Choroid plexus epithelial cell (primary cell): ENCODE results near the gene CPNE5.

Experiments used
- DNase-seq: peaks from one replicate; pipeline ENCODE4 v3.0.0-alpha.2; 2010; ENCODE audit warnings: low read depth
- H3K4me3 ChIP-seq: 2 replicates; pipeline ENCODE4 v1.5.1; 2011; ENCODE audit warnings: low read depth, mild to moderate bottlenecking, control low read depth, low read length, moderate library complexity
- TF ChIP-seq, protein P1 (sequence below): conservative IDR thresholded peaks from 2 replicates; pipeline ENCODE4 v1.5.1; 2011; ENCODE audit warnings: low read depth, mild to moderate bottlenecking, control low read depth, inconsistent platforms, low read length, moderate library complexity

The CPNE5 gene

DNA sequence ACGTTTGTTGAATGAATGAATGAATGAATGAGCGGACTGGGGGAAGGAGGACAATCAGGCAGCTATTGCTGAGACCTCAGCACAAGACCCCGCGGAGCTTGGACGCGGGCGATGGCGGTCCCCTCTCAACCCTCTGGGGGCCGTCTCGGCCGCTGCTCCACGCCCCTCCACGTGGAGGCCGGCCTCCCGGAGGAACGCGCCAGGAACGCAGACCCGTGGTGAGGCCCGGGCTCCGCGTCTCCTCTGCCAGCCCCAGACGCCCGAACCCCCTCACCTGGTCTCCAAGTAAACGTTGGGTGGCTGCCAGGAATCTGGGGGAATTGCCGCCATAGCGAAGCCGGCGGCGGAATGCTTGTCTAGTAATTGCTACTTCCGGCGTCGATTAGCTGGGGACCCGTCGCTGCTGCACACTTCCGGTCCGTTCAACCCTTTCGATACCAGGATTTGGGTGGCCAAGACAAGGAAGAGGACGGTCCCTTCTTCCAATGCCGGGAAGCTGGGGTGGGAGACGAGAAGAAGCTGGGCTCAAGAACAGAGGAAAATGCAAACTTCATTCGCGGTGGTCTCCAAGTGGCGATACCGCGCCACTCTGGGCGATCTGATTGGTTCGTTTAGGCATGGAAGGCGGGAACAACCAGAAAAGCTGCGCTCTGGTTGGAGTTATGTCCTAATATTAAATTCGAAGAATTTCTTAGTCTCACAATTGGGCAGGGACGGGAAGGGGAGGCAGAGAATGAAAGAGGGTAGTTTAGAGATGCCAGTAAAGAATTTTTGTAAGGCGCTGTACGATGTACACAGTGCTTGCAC lies 35.4 kb upstream of the CPNE5 start, which contains the start of gene PPIL1:
Gene PPIL1, minus strand, starts transcription at position 361 of the 807 bp plus-strand sequence. Its CDS starts 31 bp downstream, at position 330.
- peak within 1 kb of the TSS; percentile 97 for H3K4me3 ChIP-seq
- TF ChIP-seq, protein P1, sequence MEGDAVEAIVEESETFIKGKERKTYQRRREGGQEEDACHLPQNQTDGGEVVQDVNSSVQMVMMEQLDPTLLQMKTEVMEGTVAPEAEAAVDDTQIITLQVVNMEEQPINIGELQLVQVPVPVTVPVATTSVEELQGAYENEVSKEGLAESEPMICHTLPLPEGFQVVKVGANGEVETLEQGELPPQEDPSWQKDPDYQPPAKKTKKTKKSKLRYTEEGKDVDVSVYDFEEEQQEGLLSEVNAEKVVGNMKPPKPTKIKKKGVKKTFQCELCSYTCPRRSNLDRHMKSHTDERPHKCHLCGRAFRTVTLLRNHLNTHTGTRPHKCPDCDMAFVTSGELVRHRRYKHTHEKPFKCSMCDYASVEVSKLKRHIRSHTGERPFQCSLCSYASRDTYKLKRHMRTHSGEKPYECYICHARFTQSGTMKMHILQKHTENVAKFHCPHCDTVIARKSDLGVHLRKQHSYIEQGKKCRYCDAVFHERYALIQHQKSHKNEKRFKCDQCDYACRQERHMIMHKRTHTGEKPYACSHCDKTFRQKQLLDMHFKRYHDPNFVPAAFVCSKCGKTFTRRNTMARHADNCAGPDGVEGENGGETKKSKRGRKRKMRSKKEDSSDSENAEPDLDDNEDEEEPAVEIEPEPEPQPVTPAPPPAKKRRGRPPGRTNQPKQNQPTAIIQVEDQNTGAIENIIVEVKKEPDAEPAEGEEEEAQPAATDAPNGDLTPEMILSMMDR, result no peak
- peak; percentile 93 for DNase-seq

DNA sequence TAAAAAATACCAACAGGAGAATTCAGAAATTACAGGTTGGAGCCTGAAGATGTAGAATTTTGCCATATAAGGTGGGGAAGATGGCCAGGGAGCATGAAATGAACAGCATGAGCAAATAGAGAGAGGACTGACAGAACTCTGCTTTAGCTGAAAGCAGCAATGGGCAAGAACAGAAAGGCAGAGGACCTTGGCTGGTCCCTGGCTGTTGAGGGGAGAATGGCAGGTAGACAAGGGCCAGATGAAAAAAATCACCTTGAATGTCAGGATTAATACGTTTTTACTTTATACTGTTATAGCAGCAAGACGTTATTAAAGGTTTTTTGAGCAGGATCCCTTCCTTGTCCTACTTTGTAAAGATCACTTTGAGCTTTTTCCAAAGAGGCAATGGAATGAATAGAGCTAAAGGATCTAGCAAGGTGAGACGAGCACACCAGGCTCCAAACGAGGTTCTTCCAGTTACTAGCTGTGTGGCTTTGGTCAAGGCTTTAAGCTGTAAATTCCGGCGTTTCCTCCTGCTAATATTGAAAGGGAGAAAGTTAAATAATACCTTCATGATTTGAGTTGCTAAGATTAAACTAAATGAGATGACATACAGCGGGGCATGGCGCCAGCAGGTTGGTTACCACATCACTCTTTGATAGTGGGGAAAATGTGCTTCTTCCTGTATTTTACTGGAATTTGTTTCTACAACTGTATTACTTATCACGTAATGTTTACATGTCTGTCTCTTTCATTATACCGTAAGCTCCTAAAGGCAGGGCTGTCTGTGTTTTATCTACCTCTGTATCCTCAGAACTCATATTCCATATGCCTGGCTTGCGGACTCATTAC lies 34.6 kb upstream of the CPNE5 start:
- H3K4me3 ChIP-seq, result peak overlapping the region; percentile 97
- TF ChIP-seq, protein P1, result peak; percentile 42
- peak; percentile 37 for DNase-seq

DNA sequence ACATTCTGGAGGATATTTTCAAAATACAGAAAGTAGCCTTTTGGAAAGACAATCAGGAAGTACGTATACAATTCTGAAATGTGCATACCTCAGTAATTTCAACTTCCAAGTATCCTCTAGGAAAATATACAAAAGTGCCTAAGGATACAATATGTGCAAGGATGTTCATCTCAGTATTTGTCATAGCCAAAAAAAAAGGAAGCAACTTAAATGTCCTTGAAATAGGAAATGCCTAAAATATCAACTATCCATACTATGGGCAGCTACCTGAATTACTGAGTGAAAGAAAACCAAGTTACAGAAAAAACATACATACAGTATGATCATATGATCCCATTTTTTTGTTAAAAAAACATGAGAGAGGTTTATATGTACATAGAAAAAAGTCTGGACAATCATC lies 33.9 kb upstream of the CPNE5 start:
- H3K4me3 ChIP-seq, result no peak overlapping the region
- no peak for DNase-seq
- TF ChIP-seq, protein P1, result no peak

DNA sequence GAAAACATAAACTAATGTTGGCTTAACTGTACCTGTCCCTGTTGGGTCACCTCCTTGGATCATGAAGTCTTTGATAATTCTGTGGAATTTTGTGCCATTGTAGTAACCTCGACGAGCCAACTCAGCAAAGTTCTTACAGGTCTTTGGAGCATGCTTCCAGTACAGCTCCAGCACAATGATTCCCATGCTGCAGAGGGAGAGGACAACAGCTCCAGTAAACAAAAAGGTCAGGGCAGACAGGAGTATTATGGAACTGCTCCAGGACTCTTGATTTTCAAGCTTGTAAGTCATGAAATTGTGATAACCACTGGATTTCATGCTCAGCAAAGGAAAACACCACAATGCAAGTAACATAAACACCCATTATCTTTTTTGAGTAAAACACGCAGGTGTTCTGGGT lies 32.4 kb upstream of the CPNE5 start:
- TF ChIP-seq, protein P1, result no peak
- no peak overlapping the region for H3K4me3 ChIP-seq
- DNase-seq, result no peak

DNA sequence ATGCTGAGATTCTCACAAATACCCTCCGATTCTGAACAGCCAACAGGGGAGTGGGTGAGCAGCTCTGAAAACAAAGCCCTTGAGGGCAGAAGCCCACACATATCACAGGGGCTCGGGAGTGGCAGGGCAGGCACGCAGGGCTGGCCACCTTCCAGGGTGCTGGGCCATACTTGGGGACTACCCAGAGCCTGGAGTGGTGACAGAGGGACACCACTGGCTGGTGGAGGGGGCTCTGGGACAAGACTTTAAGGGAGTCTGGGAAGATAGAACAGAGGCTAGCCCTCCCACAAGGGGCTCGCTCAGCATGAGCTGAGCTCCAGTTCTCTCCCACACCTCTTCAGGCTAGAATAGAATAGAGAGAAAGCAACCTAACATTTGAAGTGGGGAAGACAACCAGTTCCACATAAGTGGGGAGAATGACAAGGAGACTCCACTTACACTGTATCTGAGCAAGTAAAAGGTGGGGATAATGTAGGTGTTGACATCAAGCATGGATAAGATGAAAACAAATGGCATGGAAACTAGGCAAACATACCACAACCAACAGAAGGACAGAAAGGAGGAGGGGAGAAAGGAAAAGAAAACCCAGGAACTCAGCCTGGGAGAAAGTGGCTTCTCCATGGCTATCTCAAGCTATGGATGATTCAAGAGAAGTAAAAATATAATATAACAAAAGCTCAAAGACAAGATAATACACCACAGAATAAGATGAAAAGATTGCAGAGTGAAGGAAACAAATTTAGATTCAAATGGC lies 28.4 kb upstream of the CPNE5 start:
- H3K4me3 ChIP-seq, result no peak overlapping the region
- no peak for DNase-seq
- TF ChIP-seq, protein P1, result no peak

DNA sequence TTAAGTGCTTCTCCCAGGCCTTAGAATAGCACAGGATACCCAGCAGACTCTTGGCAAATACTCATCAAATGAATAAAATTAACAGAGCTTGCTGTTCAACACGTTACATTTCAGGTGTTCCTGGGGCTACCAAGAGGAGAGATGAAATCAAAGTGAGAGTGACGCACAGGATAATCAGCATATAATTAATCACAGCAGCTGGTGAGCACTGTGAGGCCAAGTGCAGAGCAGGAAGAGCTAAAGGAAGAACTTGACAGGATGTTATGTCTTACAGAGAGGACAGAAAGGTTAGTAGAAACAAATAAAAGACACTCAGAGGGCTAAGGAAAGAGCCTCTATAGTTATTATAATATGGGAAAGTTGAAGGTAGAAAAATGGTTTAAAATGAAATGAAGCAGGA lies 26.6 kb upstream of the CPNE5 start:
- no peak overlapping the region for H3K4me3 ChIP-seq
- TF ChIP-seq, protein P1, result no peak
- DNase-seq, result no peak
